NCI-H69 (cell line): ENCODE results near the gene COMMD9.

ENCODE experiments used
- DNase-seq: peaks from one replicate; lab custom pipeline; 2025; lab: John Stamatoyannopoulos, UW

Gene COMMD9

DNA sequence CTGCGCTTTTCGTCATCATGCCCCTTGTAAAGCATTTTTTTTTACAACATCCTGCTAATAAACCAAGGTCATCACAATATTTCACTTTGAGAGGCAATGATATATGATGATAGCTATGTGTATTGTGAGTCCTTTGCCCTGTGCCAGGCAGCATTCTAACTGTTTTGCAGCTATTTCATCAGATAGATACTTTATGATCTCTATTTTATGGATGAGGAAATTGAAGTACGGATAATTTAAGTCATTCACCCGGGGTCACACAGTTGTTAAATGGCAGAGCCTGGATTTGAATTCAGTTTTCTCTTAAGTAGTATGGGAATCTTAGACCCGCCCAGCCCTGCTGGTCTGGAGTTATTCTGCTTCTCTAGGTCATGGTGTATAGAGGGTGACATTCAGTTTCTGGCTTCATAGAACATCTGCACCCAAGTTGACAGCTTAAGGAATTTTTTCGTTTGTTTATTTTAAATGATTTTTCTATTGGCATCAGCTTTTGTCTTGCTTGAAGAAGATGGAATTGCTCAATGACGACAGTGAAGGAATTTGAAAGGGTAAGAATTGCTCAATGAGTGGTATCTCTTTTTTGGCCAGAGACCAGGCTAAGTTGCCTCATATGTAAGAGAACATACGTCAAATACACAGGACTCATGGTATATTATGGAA is 7.8 kb upstream of the COMMD9 start:
- no peak for DNase-seq

DNA sequence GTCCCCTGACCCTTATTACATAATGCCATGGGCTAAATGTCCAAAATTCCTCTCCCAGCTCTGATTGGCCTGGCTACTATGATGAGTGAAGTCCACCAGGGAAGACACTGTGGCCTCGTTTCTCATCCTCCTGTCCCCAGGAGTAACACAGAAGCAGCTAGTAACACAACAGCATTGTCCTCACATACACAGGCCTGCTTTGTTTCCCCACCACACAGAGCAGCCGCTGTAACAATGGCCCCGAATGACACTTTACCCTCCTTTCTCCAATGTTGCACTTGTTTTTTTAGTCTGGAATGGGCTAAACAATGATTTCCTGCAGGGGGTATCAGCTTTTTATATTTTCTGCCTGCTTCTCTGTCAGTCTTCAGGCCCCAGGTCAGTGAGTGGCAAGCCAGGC is 6.7 kb upstream of the COMMD9 start, which contains the start of gene PRR5L:
PRR5L (plus strand) TSS at position 363 of the 400 bp plus-strand sequence. CDS start 104,834 bp downstream, outside the sequence.
- no peak for DNase-seq

DNA sequence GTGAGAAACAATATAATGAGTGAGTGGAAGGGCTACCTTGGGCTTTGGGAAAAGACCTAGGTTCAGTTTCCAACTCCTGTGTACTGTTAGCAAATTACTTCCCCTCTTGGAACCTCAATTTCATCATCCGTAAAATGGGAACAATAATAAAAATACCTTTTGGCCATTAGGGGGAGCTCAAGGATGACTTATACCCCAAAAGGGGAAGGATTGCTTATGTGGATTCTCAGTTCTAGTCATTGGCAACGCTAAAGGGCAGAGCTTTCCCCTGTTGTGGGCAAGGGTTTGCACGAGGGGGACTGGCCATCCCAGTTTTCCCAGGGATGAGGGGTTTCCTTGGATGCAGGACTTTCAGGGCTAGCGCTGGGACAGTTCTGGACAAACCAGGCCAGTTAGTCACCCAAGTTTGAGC is 3.1 kb upstream of the COMMD9 start:
- DNase-seq = peak; percentile 64

DNA sequence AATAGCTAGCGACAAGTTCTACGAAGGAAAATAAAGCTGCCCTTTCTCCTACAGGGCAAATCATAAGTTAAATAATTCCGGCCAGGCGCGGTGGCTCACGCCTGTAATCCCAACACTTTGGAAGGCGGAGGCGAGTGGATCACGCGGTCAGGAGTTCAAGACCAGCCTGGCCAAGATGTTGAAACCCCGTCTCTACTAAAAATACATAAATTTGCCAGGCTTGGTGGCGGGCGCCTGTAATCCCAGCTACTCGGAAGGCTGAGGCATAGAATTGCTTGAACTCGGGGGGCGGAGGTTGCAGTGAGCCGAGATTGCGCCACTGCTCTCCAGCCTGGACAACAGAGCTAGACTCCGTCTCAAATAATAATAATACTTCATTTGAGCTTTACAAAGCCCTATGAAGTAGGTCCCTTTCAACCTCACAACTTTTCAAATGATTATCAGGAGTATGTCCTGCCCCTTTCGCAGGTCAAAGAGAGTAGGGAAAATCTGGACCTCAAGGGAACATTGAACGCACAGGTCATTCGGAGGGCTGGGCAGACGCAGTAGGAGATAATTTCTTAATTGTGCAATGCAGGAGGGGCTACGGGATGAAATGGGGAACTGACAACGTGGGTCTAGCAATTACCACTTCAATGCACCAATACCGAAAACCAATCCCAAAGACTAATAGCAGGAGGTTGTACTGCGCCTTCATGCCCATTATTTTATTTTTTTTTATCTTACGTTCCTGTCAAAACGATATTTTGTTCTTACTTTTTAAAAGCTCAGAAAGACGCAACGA is 590 bp downstream of the COMMD9 start:
- DNase-seq = peak; percentile 50

DNA sequence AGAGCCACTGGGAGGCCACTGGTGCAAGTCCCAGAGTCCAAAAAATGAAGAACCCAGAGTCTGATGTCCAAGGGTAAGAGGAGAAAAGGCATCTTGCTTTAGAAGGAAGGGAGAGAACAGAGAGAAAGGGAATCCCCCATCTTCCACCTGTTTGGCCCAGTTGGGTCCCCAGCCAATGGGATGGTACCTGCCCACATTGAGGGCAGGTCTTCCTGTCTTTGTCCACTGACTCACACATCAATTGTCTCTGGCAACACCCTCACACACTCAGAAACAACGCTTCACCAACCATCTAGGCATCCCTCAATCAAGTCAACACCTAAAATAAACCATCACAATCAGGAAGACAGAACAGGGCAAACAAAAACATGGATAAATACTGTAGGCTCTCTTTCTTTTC is 6.3 kb downstream of the COMMD9 start:
- no peak for DNase-seq

DNA sequence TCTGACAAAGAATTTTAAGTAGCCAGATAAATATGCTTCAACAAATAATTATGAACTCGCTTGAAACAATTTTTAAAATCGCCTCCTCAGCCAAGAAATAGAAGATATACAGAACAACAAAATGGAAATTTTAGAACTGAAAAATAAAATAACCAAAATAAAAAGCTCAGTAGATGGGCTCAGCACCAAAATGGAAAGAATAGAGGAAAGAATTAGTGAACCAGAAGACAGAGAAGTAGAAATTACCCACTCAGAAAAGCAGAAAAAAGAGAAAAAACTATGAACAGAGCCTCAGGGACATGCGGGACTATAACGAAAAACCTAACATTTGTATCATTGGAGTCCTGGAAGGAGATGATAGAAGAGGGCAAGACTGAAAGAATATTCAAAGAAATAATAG is 7.4 kb downstream of the COMMD9 start:
- no peak for DNase-seq

DNA sequence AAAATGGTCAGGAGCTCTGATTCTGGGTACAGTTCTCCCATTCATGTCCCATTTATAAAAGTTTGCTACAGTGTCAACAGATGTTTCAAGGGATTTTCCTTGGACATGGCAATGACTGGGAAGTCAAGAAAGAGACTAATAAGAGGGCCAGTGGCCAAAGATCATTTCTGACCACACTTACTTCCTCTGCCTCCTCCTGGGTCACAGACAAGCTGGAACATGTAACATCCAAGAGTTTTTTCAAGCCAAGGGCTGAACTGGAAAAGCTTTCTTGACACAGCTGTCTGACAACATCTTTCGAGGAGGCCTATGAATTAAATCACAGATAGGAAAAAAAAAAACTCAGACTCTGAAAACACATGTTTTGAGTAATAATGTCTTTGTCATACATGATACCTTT is 8.7 kb downstream of the COMMD9 start:
- no peak for DNase-seq

DNA sequence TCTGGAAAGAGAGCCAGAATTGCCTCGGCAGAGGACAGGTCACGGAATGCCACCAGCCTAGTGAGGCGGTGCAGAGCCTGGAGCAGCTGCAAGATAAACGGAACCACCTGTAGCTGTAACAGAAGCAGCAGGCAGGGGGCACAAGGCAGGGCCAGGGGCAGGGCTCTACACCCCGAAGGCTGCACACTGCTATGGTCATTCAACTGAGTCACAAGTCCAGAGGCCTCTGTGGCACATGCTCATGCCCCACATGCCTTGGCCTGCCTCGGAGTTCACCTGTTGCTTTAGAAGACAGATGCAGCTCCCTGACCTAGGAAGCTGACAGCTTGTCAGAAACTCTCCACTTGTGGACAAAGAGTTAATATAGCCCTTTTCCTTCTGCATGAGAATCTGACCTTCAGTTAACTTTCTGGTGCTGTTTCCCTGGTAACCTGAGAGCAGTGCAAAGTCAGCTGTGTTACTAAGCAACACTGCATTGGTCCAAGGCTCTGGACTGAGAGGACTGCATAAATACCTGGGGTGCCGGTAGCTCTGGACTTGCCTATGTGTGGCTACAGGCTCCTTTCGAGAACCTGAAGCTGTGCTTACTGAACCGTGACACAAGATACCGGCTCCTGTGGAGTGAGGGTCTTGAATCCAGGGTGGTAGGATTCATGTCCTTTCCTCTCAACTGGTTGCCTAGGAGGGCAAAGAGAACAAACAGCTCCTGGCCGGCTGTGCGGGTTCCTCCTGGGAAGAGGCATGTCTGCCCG is 10.5 kb downstream of the COMMD9 start:
- DNase-seq = no peak

DNA sequence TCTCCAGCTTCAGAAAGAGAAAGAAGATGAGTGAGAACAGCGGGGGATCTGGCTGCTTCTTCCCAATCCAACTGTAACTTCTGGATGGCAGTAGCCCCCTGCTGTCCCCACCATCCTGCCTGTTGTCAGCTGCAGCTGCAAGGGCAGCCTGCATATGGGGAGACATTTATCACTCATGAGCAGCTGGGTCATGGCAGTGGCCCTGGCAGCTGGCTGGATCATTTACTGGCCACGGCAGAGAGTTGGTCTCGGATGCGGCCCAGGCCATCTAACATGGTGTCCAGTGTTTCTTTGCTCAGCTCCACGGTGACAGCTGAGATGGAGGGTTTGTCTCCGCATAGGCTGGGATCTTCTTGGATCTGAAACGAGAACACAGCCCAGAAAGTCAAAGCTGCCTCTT is 14.8 kb downstream of the COMMD9 start:
- DNase-seq = peak; percentile 9

DNA sequence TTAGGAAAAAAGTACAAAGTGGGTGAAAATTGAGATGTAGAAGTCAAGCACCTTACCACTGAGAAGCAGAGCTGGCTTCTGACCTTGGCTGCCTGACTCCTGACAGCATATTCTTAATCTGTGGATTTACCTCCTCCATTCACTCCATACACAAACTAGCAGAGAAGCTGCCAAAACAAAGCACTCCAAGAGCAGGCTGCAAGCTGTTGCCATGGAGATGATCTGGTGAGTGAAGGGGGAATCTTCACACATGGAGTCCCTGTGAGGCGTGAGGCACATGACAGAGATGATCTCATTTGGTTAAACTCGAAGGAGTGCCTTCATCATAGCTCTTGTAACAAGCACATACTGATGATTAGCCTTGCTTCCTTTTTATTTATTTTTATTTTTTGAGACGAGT is 16.1 kb downstream of the COMMD9 start:
- peak; percentile 53 for DNase-seq

DNA sequence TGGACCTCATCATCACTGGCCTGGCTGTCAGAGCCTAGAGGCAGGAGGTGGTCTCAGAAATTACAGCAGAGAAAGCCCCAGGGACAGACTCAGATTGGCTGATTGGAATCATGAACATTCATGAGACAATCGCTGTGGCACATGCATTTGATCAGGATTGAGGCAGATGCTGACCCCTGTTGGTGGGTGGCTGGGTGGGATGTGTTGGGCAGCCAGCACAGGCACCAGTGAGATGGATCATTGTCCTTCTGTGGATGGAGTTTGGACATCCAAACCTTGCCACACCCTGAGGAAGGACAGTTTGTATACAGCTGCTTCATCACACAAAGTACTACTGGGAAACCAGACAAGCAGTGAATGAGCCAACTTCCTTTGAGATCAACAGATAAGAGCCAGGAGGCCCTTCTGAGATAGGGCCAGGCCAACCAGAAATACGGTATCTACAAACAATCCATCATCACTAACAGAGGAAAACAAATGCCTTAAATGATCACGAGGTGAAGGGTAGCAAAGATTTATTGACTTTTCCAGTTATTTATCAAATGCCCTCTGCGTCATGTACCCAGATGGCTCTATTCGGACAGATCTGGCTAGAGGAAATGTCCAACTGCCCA is 17.3 kb downstream of the COMMD9 start:
- no peak for DNase-seq

DNA sequence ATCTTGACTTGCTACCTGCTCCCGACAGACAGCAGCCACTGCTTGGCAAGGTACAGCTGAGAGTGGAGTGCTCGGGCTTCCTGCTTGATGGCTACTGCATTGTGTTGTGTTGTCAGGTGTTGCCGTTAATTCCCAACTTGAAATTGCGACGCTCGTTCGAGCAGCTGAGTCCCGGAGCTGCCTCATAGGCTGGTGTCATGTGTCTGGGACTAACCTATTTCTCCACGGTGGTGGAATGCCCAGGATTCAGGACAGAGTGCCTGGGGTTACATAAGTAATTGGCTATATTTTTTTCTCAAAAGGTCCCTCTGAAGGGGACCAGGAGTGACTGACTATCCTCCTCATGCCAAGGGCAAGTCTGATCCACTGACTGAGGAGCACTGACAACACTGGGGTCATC is 18.5 kb downstream of the COMMD9 start:
- DNase-seq = no peak

DNA sequence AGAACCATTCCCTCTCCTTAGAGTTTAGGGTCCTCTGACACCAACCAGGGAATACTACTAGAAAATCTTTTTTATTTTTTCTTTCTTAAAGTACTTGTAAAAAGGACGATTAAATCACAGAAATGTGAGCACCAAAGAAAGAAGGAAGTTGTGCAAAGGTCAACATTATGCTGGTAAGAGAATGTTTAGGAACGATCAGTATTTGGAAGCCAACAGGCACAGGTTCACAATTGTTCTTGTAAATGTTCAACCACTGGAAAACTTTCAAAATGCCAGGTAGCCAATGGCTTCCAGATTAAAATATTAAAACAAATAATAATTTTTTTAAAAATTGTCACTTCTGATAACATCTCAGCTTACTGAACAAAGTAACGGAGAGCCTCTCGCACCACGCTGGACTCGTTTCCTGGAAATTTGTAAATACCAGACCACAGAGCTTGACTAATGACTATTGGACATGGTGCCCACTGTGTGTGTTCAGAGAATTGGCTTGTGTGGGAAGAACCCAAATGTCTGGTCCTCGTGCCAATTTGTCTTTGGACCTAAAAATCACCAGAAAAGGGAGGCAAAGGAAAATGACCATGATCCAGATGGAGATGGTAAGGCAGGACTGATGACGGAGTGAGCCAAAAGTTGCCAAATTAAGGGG is 20.8 kb downstream of the COMMD9 start:
- no peak for DNase-seq

DNA sequence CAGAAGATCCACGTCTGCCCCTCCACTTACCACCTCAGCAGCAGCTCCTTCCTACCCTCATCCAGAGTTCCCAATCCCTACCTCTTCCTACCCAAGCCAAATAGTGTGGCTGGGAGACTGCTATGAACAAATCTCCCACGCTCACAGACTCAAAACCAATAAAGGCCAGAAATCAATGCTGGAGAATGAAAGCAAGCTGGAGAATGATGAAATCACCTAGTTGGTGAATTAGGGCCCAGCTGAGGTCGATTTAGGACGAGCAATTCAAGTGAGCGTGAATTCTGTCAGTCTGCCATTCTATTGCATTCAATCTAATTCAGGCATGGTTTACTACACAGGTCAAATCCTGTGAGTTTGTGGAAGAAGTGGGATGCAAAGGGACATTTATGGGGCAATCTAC is 22.5 kb downstream of the COMMD9 start:
- no peak for DNase-seq

DNA sequence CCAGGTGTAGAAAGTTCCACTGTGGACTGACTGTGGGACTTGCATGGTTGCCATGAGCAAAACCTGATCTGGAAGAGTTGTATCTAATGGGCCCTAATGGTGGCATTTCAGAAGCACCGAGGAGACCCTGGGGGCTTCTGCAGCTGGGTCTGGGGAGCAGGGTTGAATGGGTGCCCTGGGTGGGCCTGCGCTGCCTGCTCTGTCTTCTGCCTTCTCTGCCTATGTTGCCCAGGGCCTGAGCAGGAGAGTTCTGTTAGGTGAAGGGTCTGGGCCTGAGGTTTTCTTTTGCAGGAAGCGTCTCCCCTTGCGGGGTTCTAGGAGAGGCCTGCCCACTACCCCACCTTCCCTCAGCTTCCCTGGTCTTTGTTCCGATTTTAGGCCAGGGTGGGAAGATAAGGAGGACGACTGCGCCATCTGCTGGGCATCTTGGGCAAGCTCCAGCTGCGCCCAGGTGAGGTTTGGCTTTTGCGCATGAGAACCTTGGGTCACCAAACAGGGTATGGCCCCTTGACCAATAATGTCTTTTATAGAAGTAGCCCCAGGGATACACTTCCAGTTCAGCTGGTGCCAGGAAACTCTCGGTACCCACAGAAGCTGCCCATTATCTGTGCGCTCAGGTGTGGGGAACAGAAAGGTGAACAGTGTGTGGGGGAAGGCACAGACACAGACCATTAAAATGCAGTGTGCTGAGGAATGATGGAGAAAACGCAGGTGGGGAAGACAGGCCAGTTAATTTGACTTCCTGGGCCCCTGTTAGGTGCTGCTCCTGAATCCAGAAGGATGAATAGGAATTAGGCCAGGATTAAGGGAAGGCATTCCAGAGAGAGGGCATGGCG is 23.2 kb downstream of the COMMD9 start:
- peak; percentile 85 for DNase-seq

DNA sequence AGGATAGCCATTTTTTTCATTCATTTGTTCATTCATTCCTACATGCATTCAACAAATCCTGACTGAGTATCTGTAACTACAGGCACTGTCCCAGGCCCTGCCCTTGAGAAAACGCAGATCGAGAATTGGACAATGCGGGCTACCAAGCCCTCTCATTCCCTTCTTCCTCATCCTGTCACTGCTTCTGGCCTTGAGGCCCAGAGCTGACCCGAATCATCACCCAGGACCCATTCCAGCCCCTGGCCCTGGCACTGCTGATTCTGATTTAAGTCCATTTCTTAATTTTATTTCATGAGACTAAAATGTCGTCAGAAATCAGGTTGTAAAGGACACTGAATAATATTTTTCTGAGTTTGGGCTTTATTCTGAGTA is 24.3 kb downstream of the COMMD9 start:
- no peak for DNase-seq

DNA sequence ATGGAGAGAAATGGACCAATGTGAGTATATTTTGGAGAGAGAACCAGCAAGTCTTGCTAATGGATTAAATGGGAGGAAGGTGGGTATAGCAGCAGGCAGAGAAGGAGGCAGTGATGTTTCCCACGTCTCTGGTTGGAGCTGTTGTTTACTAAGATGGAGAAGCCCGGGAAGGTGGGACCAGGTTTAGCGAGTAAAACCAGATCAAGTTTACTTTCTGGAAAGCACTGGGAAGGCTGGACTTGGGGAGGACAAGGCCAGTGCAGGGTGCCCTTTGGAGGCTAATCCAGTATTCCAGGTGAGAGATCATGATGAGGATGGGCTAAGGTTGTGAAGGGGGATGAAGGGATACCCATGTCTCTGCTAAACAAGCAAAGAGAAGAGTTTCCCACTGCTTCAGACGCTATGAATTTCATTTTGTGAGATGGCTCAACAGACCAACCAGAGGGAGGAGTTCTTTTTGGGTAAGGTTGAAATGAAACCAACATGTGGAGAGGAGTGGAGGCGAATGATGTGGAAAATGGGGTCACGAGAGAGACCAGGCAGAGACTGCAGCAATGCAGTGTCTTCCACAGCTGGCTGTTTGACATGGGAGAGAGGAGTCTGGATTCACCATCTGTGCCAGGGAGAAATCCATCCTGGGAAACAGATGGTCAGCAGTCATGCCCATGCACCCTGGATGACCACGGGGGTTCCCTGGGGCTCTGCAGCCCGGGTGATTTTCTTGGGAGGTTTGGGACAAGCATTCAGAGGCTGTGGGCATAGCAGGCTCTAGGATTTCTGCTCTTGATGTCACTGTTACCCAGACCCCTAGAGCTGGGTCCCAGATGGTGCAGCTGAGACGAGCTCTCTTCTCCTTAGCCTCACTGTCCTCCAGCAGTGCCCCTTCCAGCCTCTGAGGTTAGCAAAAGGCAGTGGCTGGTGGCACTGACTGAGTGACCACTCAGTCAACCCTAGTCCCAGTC is 24.9 kb downstream of the COMMD9 start:
- DNase-seq = peak; percentile 65

DNA sequence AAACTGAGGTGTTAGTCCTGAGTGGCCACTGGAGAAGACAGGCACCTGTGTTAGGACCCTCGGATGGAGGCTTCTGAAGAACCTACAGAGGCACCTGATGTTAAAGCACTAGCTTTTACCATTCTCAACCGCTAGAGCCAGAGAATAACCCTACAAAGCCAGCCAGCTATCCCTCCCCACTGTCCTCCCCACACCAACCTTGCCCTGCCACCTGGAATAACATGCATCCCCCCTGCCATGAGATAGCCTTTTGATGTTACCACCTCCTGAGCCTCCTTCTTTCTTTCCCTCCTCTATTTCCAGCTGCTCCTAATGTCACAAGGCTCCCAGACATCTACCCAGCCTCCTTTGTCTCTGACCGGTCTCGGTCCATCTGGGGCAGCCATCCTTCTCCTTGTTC is 28.1 kb downstream of the COMMD9 start:
- DNase-seq = peak; percentile 31

DNA sequence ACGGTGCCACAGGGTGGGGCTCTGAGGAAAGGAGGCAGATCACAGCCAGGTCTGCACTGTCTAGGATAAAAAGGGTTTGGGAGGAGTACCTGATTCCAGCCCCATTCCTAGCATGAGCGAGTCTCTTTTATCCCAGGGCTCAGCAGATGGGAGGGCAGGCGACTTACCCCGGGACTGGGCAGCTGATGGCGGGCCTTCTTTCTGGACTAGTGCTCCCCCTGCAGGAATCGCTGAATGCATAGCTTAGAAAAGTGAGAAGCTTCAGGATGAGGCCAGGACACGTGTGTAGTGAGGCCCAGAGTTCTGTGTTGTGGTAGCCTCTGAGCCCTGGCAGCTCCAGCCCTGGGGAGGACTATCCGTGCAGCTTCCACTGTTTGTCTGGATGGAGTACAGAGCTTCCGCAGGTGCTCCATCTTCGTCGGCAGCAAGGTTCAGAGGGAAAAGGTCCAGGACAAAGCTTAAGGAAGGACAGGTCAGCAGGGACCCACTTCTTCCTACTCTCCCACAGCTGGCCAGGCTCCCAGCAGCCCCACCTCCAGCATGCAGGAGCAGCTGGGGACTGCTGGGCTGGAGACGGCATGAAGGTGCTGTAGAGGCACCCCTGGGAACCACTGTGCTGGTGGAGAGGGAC is 30.4 kb downstream of the COMMD9 start:
- peak; percentile 84 for DNase-seq
